ENCODE data around the gene R3HCC1L.

- TF ChIP-seq GATA2 (IDR thresholded peaks at IDR 0.05; ENCODE audit: low read depth, low read length) (no peak), GATA3 (IDR thresholded peaks at IDR 0.05; ENCODE audit: low read depth, low read length) (no peak)
Observed at GRCh38 chr10:98125940-98126631, 8.4 kb upstream of the R3HCC1L start.

Data from SH-SY5Y (cell line).